Endothelial cell of umbilical vein (primary cell): ENCODE data around the gene EXOC3L1.

Source experiments
- EZH2 ChIP-seq: IDR thresholded peaks from 2 replicates; pipeline ENCODE4 v1.6.1; 2012; ENCODE audit warnings: borderline replicate concordance, low read depth, mild to moderate bottlenecking, moderate library complexity, low read length, inconsistent platforms; ENCODE audit not compliant: severe bottlenecking
- FOS ChIP-seq: IDR thresholded peaks from 2 replicates; pipeline ENCODE4 v1.6.1; 2011; ENCODE audit warnings: mild to moderate bottlenecking, low read length, moderate library complexity, borderline replicate concordance; ENCODE audit not compliant: insufficient read depth
- GATA2 ChIP-seq: IDR thresholded peaks from 2 replicates; pipeline ENCODE4 v1.7.0; 2011; ENCODE audit warnings: low read depth, mild to moderate bottlenecking, moderate library complexity, mixed read lengths, low read length; ENCODE audit not compliant: insufficient read length, insufficient read depth
- JUN ChIP-seq: IDR thresholded peaks from 2 replicates; pipeline ENCODE4 v1.6.1; 2011; ENCODE audit warnings: borderline replicate concordance, low read depth; ENCODE audit not compliant: insufficient read length, insufficient read depth
- MYC ChIP-seq: IDR thresholded peaks from one replicate; pipeline ENCODE4 v1.6.1; 2011; ENCODE audit warnings: mild to moderate bottlenecking, low read depth, low read length
- POLR2A ChIP-seq: IDR thresholded peaks from 2 replicates; pipeline ENCODE4 v1.6.1; 2012; ENCODE audit warnings: low read depth, mild to moderate bottlenecking, control low read depth, low read length
- POLR2AphosphoS5 ChIP-seq: IDR thresholded peaks from 2 replicates; pipeline ENCODE4 v1.6.1; 2012; ENCODE audit warnings: low read depth, mild to moderate bottlenecking, control low read depth, low read length, moderate library complexity; ENCODE audit not compliant: insufficient read depth
- TF ChIP-seq, protein P1 (sequence below), 2 donors: IDR thresholded peaks; 1 replicate in 1 of 2; 2 replicates in 1 of 2; pipeline ENCODE4 v1.5.1; 2011; ENCODE audit warnings: low read length in 2 of 2, mild to moderate bottlenecking in 2 of 2, moderate library complexity in 2 of 2, control low read depth in 1 of 2, inconsistent platforms in 1 of 2, low read depth in 1 of 2; ENCODE audit not compliant: insufficient read depth in 1 of 2; ENCODE audit errors: extremely low read depth in 1 of 2

DNA sequence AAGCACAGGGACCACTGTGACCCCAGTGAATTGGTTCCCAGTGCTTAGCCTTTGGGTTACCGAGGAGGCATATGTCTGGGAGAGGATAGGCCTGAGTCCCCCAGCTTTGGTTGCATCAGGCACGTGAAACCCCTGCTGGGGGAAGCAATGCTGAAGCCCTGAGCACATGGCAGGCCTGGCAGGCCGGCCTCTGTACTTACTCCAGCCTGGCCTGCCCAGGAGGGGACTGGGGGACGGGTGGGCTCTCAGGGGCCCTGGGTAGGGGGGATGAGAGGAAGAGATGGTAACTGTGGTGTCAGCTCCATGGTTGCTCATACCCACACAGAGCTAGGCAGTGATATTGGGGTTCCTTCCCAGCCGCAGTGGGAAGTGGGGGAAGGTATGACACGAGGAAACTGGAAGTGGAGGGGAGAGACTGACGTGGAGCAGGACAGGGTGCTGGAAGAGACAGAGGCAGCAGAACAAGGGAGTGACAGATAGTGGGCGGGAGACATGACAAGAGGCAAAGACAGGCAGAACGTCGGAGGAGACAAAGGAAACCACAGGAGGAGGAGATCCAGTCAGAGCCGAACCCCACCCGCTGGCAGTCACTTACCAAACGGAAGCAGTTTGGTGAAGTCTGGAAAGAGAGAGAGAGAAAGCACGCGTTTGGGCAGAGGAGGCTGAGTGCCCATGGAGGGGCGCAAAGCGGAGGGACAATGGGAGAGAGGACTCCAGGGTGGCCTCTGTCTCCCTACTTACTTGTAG is 46.1 kb upstream of the EXOC3L1 start:
- TF ChIP-seq, protein P1, sequence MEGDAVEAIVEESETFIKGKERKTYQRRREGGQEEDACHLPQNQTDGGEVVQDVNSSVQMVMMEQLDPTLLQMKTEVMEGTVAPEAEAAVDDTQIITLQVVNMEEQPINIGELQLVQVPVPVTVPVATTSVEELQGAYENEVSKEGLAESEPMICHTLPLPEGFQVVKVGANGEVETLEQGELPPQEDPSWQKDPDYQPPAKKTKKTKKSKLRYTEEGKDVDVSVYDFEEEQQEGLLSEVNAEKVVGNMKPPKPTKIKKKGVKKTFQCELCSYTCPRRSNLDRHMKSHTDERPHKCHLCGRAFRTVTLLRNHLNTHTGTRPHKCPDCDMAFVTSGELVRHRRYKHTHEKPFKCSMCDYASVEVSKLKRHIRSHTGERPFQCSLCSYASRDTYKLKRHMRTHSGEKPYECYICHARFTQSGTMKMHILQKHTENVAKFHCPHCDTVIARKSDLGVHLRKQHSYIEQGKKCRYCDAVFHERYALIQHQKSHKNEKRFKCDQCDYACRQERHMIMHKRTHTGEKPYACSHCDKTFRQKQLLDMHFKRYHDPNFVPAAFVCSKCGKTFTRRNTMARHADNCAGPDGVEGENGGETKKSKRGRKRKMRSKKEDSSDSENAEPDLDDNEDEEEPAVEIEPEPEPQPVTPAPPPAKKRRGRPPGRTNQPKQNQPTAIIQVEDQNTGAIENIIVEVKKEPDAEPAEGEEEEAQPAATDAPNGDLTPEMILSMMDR (IDR thresholded peaks at IDR 0.05; ENCODE audit: extremely low read depth in 1 of 2, insufficient read depth in 1 of 2, low read depth in 1 of 2, low read length in 2 of 2) = no peak
- TF ChIP-seq MYC (no peak), EZH2 (no peak), POLR2A (no peak), POLR2AphosphoS5 (no peak), JUN (no peak), GATA2 (no peak), FOS (no peak)
